A673 (cell line): ENCODE measurements around the gene DEXI. TPM values are rescaled to one million over a fixed set of nuclear protein-coding genes. Genes with fewer than 3 reads are reported as not detected.
A peak's percentile ranks its signal among the peaks of the same experiment; 100 is the strongest.

Experiments used
- BruUV-seq: library from RNA; stranded (reverse); fragments of 400-500 nt; replicated peaks from 2 replicates; lab custom pipeline; 2021; lab: Mats Ljungman, UMichigan
- CTCF ChIA-PET: fragments of 300-600 bp; sonication (Branson Sonifier 250); formaldehyde crosslinking; loops from one replicate; lab custom pipeline; 2022; ENCODE audit warnings: antibody characterized with exemption; lab: Charles Lee
- POLR2A ChIA-PET: fragments of 300-600 bp; sonication (Branson Sonifier 250); formaldehyde crosslinking; loops from one replicate; lab custom pipeline; 2022; ENCODE audit warnings: antibody characterized with exemption; ENCODE audit not compliant: low non-redundant PET; lab: Charles Lee
- DNase-seq: peaks from one replicate; pipeline ENCODE4 v3.0.0-alpha.2; 2015; ENCODE audit warnings: low spot score
- H3K27ac ChIP-seq: fragments of 200-600 bp; sonication (generic); 2 replicates; pipeline ENCODE4 v1.5.1; 2016; ENCODE audit warnings: mixed run types, low read depth, mild to moderate bottlenecking, mixed read lengths, antibody characterized with exemption, low read length; ENCODE audit not compliant: poor library complexity, severe bottlenecking
- H3K27me3 ChIP-seq: fragments of 200-600 bp; sonication (generic); replicated peaks from 2 replicates; pipeline ENCODE4 v1.6.1; 2017; ENCODE audit warnings: mixed run types, low read depth, mild to moderate bottlenecking, mixed read lengths, antibody characterized with exemption, low read length; ENCODE audit not compliant: insufficient read depth, poor library complexity
- H3K36me3 ChIP-seq: fragments of 200-600 bp; sonication (generic); 2 replicates; pipeline ENCODE4 v1.6.1; 2016; ENCODE audit warnings: mixed run types, mild to moderate bottlenecking, mixed read lengths, antibody characterized with exemption, low read length; ENCODE audit not compliant: insufficient read depth, poor library complexity, severe bottlenecking
- H3K4me1 ChIP-seq: fragments of 200-600 bp; sonication (generic); 2 replicates; pipeline ENCODE4 v1.6.1; 2017; ENCODE audit warnings: mixed run types, mild to moderate bottlenecking, mixed read lengths, antibody characterized with exemption, low read length; ENCODE audit not compliant: insufficient read depth, poor library complexity, severe bottlenecking
- H3K4me3 ChIP-seq: fragments of 200-600 bp; sonication (generic); 2 replicates; pipeline ENCODE4 v1.5.1; 2016; ENCODE audit warnings: low read depth, mixed run types, mild to moderate bottlenecking, mixed read lengths, low read length; ENCODE audit not compliant: poor library complexity, severe bottlenecking
- H3K9me3 ChIP-seq: fragments of 200-600 bp; sonication (generic); 2 replicates; pipeline ENCODE4 v1.6.1; 2016; ENCODE audit warnings: mixed run types, low read depth, mild to moderate bottlenecking, mixed read lengths, antibody characterized with exemption, low read length; ENCODE audit not compliant: poor library complexity, severe bottlenecking
- CTCF ChIP-seq: fragments of 300-800, 200-600 bp; sonication (generic); conservative IDR thresholded peaks from 2 replicates; pipeline ENCODE4 v1.5.1; 2017; ENCODE audit warnings: low read depth, mild to moderate bottlenecking, antibody characterized with exemption, low read length, moderate library complexity, mixed read lengths
- EZH2 ChIP-seq: fragments of 200-600 bp; sonication (generic); IDR thresholded peaks from 2 replicates; pipeline ENCODE4 v1.6.1; 2017; ENCODE audit warnings: borderline replicate concordance, low read depth, mild to moderate bottlenecking, mixed read lengths, antibody characterized with exemption, low read length; ENCODE audit not compliant: poor library complexity, severe bottlenecking
- intact Hi-C: fragments of 100-400 bp; cut with micrococcal nuclease; formaldehyde crosslinking; loops from one replicate; pipeline ENCODE4 v1.10.0; 2022; ENCODE audit not compliant: unreplicated experiment
- total RNA-seq: library from RNA; stranded (reverse); gene quantifications from 2 replicates; pipeline ENCODE4 v1.2.3, GENCODE V29; 2021

DEXI gene
- total RNA-seq, 1 experiment from 2014 or later: 30.7 TPM

GRCh38 chr16:10946308-10946707 is 4.0 kb upstream of the DEXI start:
- Histone ChIP-seq H3K4me3 (no peak overlapping the region), H3K4me1 (peaks cover 34% of the 10 kb centered on the region), H3K36me3 (no peaks in the 10 kb centered on the region), H3K27me3 (no peaks in the 10 kb centered on the region), H3K27ac (no peak overlapping the region), H3K9me3 (no peaks in the 10 kb centered on the region)
- DNase-seq: no peak
- ChIA-PET CTCF (no interaction called here), POLR2A (no interaction called here)
- TF ChIP-seq EZH2 (no peak), CTCF (no peak)
- no TSS peak for BruUV-seq
- intact Hi-C loops: no loop called here

GRCh38 chr16:10945065-10945787 is 3.0 kb upstream of the DEXI start:
- Histone ChIP-seq H3K4me1 (peaks cover 30% of the 10 kb centered on the region), H3K9me3 (no peaks in the 10 kb centered on the region), H3K27me3 (no peaks in the 10 kb centered on the region), H3K4me3 (peak overlapping the region; percentile 91), H3K36me3 (no peaks in the 10 kb centered on the region), H3K27ac (peak overlapping the region; percentile 61)
- TF ChIP-seq CTCF (no peak), EZH2 (no peak)
- BruUV-seq: no TSS peak
- no peak for DNase-seq
- ChIA-PET CTCF (no interaction called here), POLR2A (no interaction called here)
- intact Hi-C loops: no loop called here

DNA sequence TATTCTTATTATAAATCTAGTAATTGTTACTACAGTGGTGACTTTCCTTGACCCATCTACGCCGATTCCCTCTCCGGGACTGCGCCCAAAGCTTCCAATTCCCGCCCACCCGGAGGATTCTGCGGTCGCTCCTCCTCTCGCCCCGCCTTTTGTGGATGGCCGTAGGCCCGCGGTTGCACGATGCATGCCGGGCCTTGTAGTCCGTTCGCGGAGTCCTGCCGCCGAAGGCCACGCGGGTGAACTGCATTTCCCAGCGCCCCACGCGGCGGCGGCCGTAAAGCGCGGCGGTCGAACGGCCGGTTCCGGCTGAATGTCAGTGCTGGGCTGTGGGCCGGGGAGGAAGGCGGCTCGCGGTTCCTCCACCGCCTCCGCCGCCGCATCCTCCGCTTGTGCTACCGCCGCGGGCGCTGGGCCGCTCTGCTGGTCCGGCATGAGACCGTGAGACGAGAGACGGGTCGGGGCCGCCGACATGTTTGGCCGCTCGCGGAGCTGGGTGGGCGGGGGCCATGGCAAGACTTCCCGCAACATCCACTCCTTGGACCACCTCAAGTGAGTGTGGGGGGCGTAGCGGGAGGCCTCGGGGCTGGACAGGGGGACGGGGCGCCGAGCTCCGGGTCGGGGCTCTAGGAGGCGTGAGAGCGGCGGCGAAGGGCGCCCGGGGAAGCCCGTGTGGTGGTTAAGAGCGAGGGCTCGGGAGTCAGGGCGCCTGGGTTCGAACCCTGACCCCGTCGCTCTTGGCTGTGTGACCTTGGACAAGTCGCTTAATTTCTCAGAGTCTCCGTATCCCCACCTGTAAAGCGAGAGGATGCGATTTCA is 2.2 kb upstream of the DEXI start, which contains the start of gene CLEC16A:
Gene CLEC16A, plus strand, starts transcription at position 316 of the 816 bp plus-strand sequence. Its CDS starts 154 bp downstream, at position 470.
- H3K27ac ChIP-seq: peak within 1 kb of the TSS; percentile 61
- DNase-seq: peak; percentile 98
- peaks cover 24% of the 10 kb centered on the region for H3K4me1 ChIP-seq
- TF ChIP-seq EZH2: no peak
- no peak for TF ChIP-seq CTCF
- BruUV-seq: TSS peak; percentile 71
- H3K36me3 ChIP-seq: no peaks in the 10 kb centered on the region
- H3K9me3 ChIP-seq: no peaks in the 10 kb centered on the region
- CTCF ChIA-PET: no interaction called here
- no peaks in the 10 kb centered on the region for H3K27me3 ChIP-seq
- POLR2A ChIA-PET: no interaction called here
- H3K4me3 ChIP-seq: peak within 1 kb of the TSS; percentile 91
- intact Hi-C loops: no loop called here
